ENCODE results near the gene CNTN4. TPM values are rescaled to one million over a fixed set of nuclear protein-coding genes. Genes with fewer than 3 reads are reported as not detected.
A peak's percentile ranks its signal among the peaks of the same experiment; 100 is the strongest.

Gene CNTN4
- total and polyA plus RNA-seq, 4 donors: 1.2 to 3.8 (median 2.6) TPM

DNA sequence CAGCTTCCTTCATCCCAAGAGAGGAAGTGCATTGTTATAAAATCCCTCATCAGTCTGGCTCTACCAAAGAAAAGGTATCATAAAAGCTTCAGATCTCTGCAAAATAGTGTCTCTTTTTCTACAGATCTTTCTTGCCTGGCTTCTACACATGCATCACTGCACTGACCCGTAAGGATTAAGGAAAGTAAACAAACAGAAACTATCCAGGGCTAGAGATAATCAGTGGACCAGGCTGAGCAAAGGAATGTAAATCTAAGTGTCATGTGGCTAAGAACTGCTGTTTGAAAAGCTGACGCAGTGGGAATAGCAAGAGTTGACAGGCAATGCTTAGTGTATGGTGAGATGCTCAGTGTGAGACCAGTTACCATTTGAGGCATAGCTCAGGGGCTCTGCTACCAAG is 671.8 kb downstream of the CNTN4 start:
- Histone ChIP-seq H3K9me3 (ENCODE audit: control insufficient read depth in 4 of 4, low read length in 3 of 4) (no peaks in the 10 kb centered on the region), H3K36me3 (ENCODE audit: control insufficient read depth in 4 of 4, insufficient read depth in 3 of 4, low read depth in 1 of 4, low read length in 3 of 4) (no peaks in the 10 kb centered on the region), H3K27ac (ENCODE audit: low read depth in 1 of 2, low read length in 2 of 2) (no peak overlapping the region), H3K9ac (ENCODE audit: low read depth in 1 of 2, low read length in 2 of 2) (no peak overlapping the region), H3K27me3 (ENCODE audit: control insufficient read depth in 4 of 4, insufficient read depth in 4 of 4, low read length in 3 of 4) (no peaks in the 10 kb centered on the region), H3K4me3 (ENCODE audit: low read depth in 1 of 3, low read length in 3 of 3) (no peak overlapping the region), H3K4me1 (ENCODE audit: control insufficient read depth in 4 of 4, insufficient read depth in 4 of 4, low read length in 3 of 4) (peaks cover 0 to 3% (median 0%) of the 10 kb centered on the region in 4 donors)
- TF ChIP-seq RAD21 (IDR thresholded peaks at IDR 0.05): peak in 1 of 2 donors; percentile 6
- TF ChIP-seq, protein P1, sequence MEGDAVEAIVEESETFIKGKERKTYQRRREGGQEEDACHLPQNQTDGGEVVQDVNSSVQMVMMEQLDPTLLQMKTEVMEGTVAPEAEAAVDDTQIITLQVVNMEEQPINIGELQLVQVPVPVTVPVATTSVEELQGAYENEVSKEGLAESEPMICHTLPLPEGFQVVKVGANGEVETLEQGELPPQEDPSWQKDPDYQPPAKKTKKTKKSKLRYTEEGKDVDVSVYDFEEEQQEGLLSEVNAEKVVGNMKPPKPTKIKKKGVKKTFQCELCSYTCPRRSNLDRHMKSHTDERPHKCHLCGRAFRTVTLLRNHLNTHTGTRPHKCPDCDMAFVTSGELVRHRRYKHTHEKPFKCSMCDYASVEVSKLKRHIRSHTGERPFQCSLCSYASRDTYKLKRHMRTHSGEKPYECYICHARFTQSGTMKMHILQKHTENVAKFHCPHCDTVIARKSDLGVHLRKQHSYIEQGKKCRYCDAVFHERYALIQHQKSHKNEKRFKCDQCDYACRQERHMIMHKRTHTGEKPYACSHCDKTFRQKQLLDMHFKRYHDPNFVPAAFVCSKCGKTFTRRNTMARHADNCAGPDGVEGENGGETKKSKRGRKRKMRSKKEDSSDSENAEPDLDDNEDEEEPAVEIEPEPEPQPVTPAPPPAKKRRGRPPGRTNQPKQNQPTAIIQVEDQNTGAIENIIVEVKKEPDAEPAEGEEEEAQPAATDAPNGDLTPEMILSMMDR (IDR thresholded peaks at IDR 0.05; ENCODE audit: low read depth, low read length, missing input control): no peak
- WGBS: 45% methylated on average over 2 of the region's 2 CpGs
- no peak for DNase-seq (ENCODE audit: low spot score)

DNA sequence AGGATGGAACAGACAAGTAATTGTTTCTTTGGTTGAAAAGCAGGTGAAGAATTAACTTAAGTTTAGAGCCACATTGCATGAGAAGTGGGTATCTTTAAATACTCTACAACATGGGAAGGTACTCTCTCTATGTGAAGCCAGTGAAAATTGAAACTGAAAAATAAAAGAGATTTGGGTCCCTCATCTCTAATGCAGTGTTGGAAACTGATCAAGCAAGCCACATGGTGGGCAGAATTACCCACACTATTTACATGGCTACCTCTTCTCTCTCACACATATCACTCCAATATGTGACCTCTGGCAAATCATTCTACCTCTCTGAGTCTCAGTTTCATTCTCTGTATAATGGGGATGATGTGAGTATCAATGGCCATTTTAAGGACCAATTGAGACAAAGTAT is 672.5 kb downstream of the CNTN4 start:
- Histone ChIP-seq H3K27me3 (ENCODE audit: control insufficient read depth in 4 of 4, insufficient read depth in 4 of 4, low read length in 3 of 4) (no peaks in the 10 kb centered on the region), H3K4me1 (ENCODE audit: control insufficient read depth in 4 of 4, insufficient read depth in 4 of 4, low read length in 3 of 4) (peaks cover 0 to 3% (median 0%) of the 10 kb centered on the region in 4 donors), H3K9me3 (ENCODE audit: control insufficient read depth in 4 of 4, low read length in 3 of 4) (no peaks in the 10 kb centered on the region), H3K27ac (ENCODE audit: low read depth in 1 of 2, low read length in 2 of 2) (no peak overlapping the region), H3K36me3 (ENCODE audit: control insufficient read depth in 4 of 4, insufficient read depth in 3 of 4, low read depth in 1 of 4, low read length in 3 of 4) (no peaks in the 10 kb centered on the region), H3K9ac (ENCODE audit: low read depth in 1 of 2, low read length in 2 of 2) (no peak overlapping the region), H3K4me3 (ENCODE audit: low read depth in 1 of 3, low read length in 3 of 3) (no peak overlapping the region)
- TF ChIP-seq FOXA1 (IDR thresholded peaks at IDR 0.05) (no peak), SP1 (IDR thresholded peaks at IDR 0.05) (no peak), NR2F2 (IDR thresholded peaks at IDR 0.05) (no peak), RXRA (IDR thresholded peaks at IDR 0.05) (no peak), RAD21 (IDR thresholded peaks at IDR 0.05) (no peak), FOXA2 (IDR thresholded peaks at IDR 0.05) (no peak), GABPA (IDR thresholded peaks at IDR 0.05 in 1 of 2, conservative IDR thresholded peaks at IDR 0.05 in 1 of 2) (no peak), EGR1 (IDR thresholded peaks at IDR 0.05; ENCODE audit: low read depth in 2 of 2) (no peak), HNF4A (conservative IDR thresholded peaks at IDR 0.05) (no peak), HNF4G (IDR thresholded peaks at IDR 0.05) (no peak), JUND (IDR thresholded peaks at IDR 0.05) (no peak)
- TF ChIP-seq, protein P2, sequence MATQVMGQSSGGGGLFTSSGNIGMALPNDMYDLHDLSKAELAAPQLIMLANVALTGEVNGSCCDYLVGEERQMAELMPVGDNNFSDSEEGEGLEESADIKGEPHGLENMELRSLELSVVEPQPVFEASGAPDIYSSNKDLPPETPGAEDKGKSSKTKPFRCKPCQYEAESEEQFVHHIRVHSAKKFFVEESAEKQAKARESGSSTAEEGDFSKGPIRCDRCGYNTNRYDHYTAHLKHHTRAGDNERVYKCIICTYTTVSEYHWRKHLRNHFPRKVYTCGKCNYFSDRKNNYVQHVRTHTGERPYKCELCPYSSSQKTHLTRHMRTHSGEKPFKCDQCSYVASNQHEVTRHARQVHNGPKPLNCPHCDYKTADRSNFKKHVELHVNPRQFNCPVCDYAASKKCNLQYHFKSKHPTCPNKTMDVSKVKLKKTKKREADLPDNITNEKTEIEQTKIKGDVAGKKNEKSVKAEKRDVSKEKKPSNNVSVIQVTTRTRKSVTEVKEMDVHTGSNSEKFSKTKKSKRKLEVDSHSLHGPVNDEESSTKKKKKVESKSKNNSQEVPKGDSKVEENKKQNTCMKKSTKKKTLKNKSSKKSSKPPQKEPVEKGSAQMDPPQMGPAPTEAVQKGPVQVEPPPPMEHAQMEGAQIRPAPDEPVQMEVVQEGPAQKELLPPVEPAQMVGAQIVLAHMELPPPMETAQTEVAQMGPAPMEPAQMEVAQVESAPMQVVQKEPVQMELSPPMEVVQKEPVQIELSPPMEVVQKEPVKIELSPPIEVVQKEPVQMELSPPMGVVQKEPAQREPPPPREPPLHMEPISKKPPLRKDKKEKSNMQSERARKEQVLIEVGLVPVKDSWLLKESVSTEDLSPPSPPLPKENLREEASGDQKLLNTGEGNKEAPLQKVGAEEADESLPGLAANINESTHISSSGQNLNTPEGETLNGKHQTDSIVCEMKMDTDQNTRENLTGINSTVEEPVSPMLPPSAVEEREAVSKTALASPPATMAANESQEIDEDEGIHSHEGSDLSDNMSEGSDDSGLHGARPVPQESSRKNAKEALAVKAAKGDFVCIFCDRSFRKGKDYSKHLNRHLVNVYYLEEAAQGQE (IDR thresholded peaks at IDR 0.05): no peak
- TF ChIP-seq, protein P1 (IDR thresholded peaks at IDR 0.05; ENCODE audit: low read depth, low read length, missing input control): no peak
- TF ChIP-seq, protein P3, sequence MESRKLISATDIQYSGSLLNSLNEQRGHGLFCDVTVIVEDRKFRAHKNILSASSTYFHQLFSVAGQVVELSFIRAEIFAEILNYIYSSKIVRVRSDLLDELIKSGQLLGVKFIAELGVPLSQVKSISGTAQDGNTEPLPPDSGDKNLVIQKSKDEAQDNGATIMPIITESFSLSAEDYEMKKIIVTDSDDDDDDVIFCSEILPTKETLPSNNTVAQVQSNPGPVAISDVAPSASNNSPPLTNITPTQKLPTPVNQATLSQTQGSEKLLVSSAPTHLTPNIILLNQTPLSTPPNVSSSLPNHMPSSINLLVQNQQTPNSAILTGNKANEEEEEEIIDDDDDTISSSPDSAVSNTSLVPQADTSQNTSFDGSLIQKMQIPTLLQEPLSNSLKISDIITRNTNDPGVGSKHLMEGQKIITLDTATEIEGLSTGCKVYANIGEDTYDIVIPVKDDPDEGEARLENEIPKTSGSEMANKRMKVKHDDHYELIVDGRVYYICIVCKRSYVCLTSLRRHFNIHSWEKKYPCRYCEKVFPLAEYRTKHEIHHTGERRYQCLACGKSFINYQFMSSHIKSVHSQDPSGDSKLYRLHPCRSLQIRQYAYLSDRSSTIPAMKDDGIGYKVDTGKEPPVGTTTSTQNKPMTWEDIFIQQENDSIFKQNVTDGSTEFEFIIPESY (IDR thresholded peaks at IDR 0.05): no peak
- TF ChIP-seq, protein P4, sequence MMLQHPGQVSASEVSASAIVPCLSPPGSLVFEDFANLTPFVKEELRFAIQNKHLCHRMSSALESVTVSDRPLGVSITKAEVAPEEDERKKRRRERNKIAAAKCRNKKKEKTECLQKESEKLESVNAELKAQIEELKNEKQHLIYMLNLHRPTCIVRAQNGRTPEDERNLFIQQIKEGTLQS (IDR thresholded peaks at IDR 0.05): no peak
- TF ChIP-seq, protein P5, sequence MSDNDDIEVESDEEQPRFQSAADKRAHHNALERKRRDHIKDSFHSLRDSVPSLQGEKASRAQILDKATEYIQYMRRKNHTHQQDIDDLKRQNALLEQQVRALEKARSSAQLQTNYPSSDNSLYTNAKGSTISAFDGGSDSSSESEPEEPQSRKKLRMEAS (IDR thresholded peaks at IDR 0.05): no peak
- no peak for DNase-seq (ENCODE audit: low spot score)

All from liver (tissue), 9 donors.